GM10266 (cell line): ENCODE data around the gene TNFAIP8L3.
"Not testable (repeated sequence)": the region's sequence is repeated elsewhere in the genome, so short reads cannot be mapped to it uniquely, and the experiment has no call there.

ENCODE experiments used
- DNase-seq: peaks from one replicate; pipeline ENCODE4 v3.0.0; 2012; ENCODE audit errors: extremely low spot score
- TF ChIP-seq, protein P1 (sequence below): IDR thresholded peaks from 2 replicates; pipeline ENCODE4 v1.5.1; 2012; ENCODE audit warnings: mild to moderate bottlenecking, low read depth; ENCODE audit not compliant: control insufficient read depth, insufficient read depth; ENCODE audit errors: missing control alignments

The TNFAIP8L3 gene

DNA sequence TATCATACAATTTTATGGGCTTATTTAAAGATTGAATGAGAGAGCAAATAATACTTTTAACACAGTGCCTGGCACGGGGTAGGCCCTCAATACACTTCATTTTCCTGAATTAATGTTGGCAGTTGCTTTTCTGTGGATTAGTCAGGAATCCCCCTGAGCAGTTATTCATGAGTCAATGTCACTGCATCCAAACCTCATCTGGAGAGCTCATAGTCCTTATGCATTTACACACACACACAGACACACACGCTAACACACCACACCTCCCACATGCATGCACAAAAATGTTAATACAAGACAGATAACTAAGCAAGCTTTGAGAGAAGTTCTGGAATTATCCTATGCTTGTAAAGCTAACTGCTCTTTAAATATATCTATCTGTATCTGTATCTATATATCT is 34.0 kb upstream of the TNFAIP8L3 start:
- TF ChIP-seq, protein P1, sequence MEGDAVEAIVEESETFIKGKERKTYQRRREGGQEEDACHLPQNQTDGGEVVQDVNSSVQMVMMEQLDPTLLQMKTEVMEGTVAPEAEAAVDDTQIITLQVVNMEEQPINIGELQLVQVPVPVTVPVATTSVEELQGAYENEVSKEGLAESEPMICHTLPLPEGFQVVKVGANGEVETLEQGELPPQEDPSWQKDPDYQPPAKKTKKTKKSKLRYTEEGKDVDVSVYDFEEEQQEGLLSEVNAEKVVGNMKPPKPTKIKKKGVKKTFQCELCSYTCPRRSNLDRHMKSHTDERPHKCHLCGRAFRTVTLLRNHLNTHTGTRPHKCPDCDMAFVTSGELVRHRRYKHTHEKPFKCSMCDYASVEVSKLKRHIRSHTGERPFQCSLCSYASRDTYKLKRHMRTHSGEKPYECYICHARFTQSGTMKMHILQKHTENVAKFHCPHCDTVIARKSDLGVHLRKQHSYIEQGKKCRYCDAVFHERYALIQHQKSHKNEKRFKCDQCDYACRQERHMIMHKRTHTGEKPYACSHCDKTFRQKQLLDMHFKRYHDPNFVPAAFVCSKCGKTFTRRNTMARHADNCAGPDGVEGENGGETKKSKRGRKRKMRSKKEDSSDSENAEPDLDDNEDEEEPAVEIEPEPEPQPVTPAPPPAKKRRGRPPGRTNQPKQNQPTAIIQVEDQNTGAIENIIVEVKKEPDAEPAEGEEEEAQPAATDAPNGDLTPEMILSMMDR = no peak
- no peak for DNase-seq

DNA sequence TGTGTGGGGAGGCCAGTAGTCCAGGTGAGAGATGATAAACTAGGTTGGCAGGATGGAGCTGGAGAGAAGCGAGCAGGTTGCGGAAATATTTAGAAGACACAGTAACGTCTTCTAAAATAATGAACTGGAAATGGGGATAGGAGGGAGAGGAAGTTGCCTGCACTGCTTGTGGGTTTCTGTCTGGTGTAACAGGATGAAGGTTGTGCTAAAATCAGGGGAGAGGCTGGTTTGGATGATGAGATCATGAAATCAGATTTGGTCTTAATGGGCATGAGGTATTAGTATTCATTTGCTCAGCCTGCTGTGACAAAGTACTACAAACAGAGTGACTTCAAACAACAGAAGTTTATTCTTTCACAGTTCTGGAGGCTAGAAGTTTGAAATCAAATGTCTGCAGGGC is 32.1 kb upstream of the TNFAIP8L3 start:
- DNase-seq = no peak
- TF ChIP-seq, protein P1 = no peak

DNA sequence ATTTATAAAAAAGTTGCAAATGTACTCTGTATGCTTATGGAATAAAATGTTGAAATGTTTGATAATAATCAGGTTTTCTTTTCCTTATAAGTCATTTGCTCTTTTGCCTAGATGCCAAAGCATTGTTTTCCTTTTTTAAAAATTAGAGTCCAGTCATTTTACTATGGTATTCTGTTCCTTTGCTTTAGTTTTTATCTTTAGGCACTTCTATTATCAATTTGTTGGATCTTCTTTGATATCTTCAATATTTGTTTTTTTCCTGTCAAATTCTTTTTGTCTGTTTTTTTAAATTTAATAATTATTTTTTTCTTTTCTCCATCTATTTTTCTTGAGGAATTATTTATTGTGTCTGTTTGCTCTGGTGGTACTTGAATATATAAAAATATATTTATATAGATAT is 28.3 kb upstream of the TNFAIP8L3 start:
- not testable (repeated sequence) for DNase-seq

DNA sequence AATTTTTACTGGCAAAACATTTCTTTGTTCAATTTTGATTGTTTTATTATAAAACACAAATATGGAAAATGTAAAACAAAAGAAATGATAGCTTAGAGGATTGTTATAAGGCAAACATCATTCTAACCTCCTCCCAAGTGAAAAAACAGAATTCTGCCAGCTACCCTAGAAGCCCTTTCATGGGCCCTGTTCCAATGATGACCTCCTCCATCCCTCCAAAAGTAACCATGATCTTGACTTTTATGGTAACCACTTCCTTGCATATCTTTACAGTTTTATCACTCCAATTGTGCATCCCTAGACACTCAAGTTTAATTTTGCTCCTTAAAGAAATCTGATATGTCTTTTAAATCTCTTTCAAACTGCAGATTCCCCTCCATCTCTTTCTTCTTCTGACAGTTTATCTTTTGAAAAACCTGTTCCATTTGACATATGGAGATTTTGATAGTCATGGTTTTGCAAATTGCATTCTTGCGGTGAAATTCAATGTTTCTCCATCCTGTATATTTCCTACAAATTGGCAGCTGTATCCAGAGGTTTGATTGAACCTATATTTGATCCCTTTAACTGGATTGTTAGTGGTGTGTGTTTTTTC is 27.0 kb upstream of the TNFAIP8L3 start:
- TF ChIP-seq, protein P1 = no peak
- no peak for DNase-seq

DNA sequence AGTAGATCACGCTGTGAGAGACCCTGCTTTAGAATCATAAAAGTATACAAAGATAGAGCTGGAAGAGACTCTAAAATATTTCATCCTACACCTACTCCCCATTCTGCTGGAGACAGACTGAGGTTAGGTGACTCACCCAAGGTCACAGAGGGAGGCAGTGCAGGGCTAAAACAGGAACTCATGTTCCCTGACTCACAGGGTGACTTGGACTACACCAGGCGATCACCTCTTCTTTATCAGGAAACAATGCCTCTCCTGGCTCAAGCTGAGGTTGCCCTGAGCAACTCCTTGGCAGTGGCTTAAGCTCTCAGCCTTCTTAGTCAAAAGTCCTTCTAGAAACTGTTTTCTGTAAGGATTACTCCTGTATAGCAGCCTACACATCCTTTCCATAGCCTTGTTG is 26.4 kb upstream of the TNFAIP8L3 start:
- DNase-seq = no peak

DNA sequence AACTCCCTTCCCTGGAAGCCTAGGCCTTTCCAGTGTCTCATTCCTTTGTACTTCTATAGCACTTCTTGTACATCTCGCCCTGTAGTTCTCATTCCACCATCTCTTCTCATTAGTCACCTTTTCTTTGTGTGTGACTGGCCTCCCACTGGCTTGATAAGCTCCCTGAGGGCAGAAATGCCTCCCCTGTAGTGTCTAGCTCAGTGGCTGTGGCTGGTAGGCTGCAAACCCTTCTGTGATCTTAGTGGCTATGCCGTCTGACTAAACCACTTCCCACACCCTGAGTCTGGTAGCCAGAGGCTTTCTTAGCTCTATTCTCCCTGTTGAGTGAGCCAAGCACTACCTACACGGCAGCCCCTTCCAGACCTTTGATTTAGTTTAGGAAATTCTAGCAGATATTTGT is 24.4 kb upstream of the TNFAIP8L3 start:
- no peak for DNase-seq
- TF ChIP-seq, protein P1 = no peak

More for the DNA sequence above, 26.4 kb upstream of the TNFAIP8L3 start:
- TF ChIP-seq, protein P1 = no peak

DNA sequence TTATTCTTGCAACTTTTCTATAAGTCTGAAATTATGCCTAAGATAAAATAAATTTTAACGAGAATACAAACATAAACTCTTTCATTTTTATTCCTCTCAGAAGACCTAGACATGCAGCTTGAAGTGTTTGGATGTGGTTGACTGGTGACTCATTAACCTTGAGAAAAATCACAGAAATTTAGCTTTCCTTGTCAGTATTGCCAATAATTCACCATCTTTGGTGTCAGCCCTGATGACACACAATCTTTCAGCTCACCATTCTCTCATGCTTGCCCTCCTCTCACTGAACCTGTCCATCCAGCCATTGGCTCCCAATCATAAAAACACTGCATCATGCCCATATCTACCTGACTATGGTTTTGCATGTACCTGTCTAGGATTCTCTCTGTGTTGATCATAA is 22.6 kb upstream of the TNFAIP8L3 start:
- no peak for DNase-seq
- TF ChIP-seq, protein P1 = no peak
